Endothelial cell of umbilical vein (primary cell): ENCODE data around the gene APOL4. TPM values are rescaled to one million over a fixed set of nuclear protein-coding genes. Genes with fewer than 3 reads are reported as not detected.

ENCODE experiments used
- BruUV-seq: library from RNA; stranded (reverse); fragments of 400-500 nt; replicated peaks from 2 replicates; lab custom pipeline; 2021; lab: Mats Ljungman, UMichigan
- CTCF ChIA-PET: fragments of 300-600, 350-600 bp; sonication (Branson Sonifier 250); formaldehyde crosslinking; loops from one replicate; lab custom pipeline; 2021; ENCODE audit warnings: antibody characterized with exemption, inconsistent platforms; lab: Charles Lee
- POLR2A ChIA-PET: fragments of 300-600, 350-600 bp; sonication (Branson Sonifier 250); formaldehyde crosslinking; loops from one replicate; lab custom pipeline; 2021; ENCODE audit warnings: antibody characterized with exemption, inconsistent platforms; lab: Charles Lee
- DNase-seq: peaks from one replicate; pipeline ENCODE4 v3.0.0-alpha.2; 2011; ENCODE audit warnings: low read depth, low spot score
- FAIRE-seq: peaks from 2 replicates; lab custom pipeline; 2011; peaks lifted over from hg19 to GRCh38; lab: Jason Lieb, UNC
- H2AFZ ChIP-seq: 2 replicates; pipeline ENCODE4 v1.6.0; 2012; ENCODE audit warnings: low read depth, low read length, control low read depth, inconsistent platforms
- H3K27ac ChIP-seq: 2 replicates; pipeline ENCODE4 v1.5.1; 2011; ENCODE audit warnings: low read depth, mild to moderate bottlenecking, control low read depth, low read length, moderate library complexity; ENCODE audit not compliant: insufficient read depth
- H3K27me3 ChIP-seq, 2 experiments: 2 replicates each; pipeline versions ENCODE4 v1.6.0 to v1.6.1; 2011; ENCODE audit warnings: low read length in 2 of 2, mixed read lengths in 1 of 2; ENCODE audit not compliant: control insufficient read depth in 2 of 2, insufficient read depth in 2 of 2
- H3K36me3 ChIP-seq, 2 experiments: 2 replicates in 1 of 2; 3 replicates in 1 of 2; pipeline ENCODE4 v1.5.1; 2011; ENCODE audit warnings: low read length in 2 of 2, mild to moderate bottlenecking in 1 of 2, moderate library complexity in 1 of 2; ENCODE audit not compliant: control insufficient read depth in 2 of 2, insufficient read depth in 2 of 2; ENCODE audit errors: extremely low read depth in 1 of 2
- H3K4me1 ChIP-seq: 3 replicates; pipeline ENCODE4 v1.5.1; 2011; ENCODE audit warnings: mild to moderate bottlenecking, low read length; ENCODE audit not compliant: control insufficient read depth, insufficient read depth; ENCODE audit errors: extremely low read depth
- H3K4me2 ChIP-seq: 2 replicates; pipeline ENCODE4 v1.6.1; 2011; ENCODE audit warnings: low read length, control low read depth, mixed read lengths; ENCODE audit not compliant: insufficient read depth
- H3K4me3 ChIP-seq, 3 experiments: fragments of 200-600 bp in 1 of 3; sonication (generic), shearing (Covaris generic) in 1 of 3; replicated peaks in 1 of 3; 2 replicates each; pipeline ENCODE4 v1.5.1; 2011 to 2016; ENCODE audit warnings: control low read depth in 3 of 3, low read length in 3 of 3, mild to moderate bottlenecking in 2 of 3, inconsistent platforms in 1 of 3, low read depth in 1 of 3, moderate library complexity in 1 of 3; ENCODE audit not compliant: insufficient read depth in 1 of 3
- H3K79me2 ChIP-seq: 2 replicates; pipeline ENCODE4 v1.6.0; 2012; ENCODE audit warnings: low read length, inconsistent platforms; ENCODE audit not compliant: control insufficient read depth, insufficient read depth
- H3K9ac ChIP-seq: replicated peaks from 2 replicates; pipeline ENCODE3; 2011; ENCODE audit warnings: low read length, control low read depth; ENCODE audit not compliant: insufficient read depth; ENCODE audit errors: extremely low read depth
- H3K9me1 ChIP-seq: replicated peaks from 3 replicates; pipeline ENCODE4 v1.6.0; 2011; ENCODE audit warnings: mild to moderate bottlenecking, low read length; ENCODE audit not compliant: control insufficient read depth, insufficient read depth; ENCODE audit errors: extremely low read depth
- H3K9me3 ChIP-seq: replicated peaks from 2 replicates; pipeline ENCODE4 v1.5.1; 2012; ENCODE audit warnings: low read length, inconsistent platforms; ENCODE audit not compliant: control insufficient read depth, insufficient read depth
- H4K20me1 ChIP-seq: replicated peaks from 2 replicates; pipeline ENCODE3; 2011; ENCODE audit warnings: mild to moderate bottlenecking, low read length; ENCODE audit not compliant: control insufficient read depth, insufficient read depth; ENCODE audit errors: extremely low read depth
- FOS ChIP-seq: IDR thresholded peaks from 2 replicates; pipeline ENCODE4 v1.6.1; 2011; ENCODE audit warnings: mild to moderate bottlenecking, low read length, moderate library complexity, borderline replicate concordance; ENCODE audit not compliant: insufficient read depth
- dilution Hi-C: fragments of 300-500 bp; cut with MboI; formaldehyde crosslinking; loops from one replicate; pipeline ENCODE4 v1.15.0; 2019; ENCODE audit warnings: low sequenced_read_pairs; ENCODE audit not compliant: extremely low pct_ligation_motif_present
- intact Hi-C: fragments of 100-400 bp; cut with micrococcal nuclease; formaldehyde crosslinking; loops from one replicate; pipeline ENCODE4 v1.10.0; 2022
- polyA plus RNA-seq, 4 experiments: library from polyadenylated mRNA; depleted of rRNA in 3 of 4; stranded (reverse) in 3 of 4; unstranded in 1 of 4; fragments of >200 nt; gene quantifications; 2 replicates each; pipeline versions ENCODE4 v1.2.1 to v1.2.3, GENCODE V29; 2011 to 2012; ENCODE audit warnings: missing spikeins in 1 of 4
- total RNA-seq: library from RNA; stranded (reverse); gene quantifications from 2 replicates; pipeline ENCODE4 v1.2.3, GENCODE V29; 2021
- TF ChIP-seq, protein P1 (sequence below), 2 donors: IDR thresholded peaks; 1 replicate in 1 of 2; 2 replicates in 1 of 2; pipeline ENCODE4 v1.5.1; 2011; ENCODE audit warnings: low read length in 2 of 2, mild to moderate bottlenecking in 2 of 2, moderate library complexity in 2 of 2, control low read depth in 1 of 2, inconsistent platforms in 1 of 2, low read depth in 1 of 2; ENCODE audit not compliant: insufficient read depth in 1 of 2; ENCODE audit errors: extremely low read depth in 1 of 2

Gene APOL4
- total and polyA plus RNA-seq, 2 donors (not counting 3 experiments of a cell fraction or from before 2014, with no cell fraction given), result 0.33 to 0.97 TPM

DNA sequence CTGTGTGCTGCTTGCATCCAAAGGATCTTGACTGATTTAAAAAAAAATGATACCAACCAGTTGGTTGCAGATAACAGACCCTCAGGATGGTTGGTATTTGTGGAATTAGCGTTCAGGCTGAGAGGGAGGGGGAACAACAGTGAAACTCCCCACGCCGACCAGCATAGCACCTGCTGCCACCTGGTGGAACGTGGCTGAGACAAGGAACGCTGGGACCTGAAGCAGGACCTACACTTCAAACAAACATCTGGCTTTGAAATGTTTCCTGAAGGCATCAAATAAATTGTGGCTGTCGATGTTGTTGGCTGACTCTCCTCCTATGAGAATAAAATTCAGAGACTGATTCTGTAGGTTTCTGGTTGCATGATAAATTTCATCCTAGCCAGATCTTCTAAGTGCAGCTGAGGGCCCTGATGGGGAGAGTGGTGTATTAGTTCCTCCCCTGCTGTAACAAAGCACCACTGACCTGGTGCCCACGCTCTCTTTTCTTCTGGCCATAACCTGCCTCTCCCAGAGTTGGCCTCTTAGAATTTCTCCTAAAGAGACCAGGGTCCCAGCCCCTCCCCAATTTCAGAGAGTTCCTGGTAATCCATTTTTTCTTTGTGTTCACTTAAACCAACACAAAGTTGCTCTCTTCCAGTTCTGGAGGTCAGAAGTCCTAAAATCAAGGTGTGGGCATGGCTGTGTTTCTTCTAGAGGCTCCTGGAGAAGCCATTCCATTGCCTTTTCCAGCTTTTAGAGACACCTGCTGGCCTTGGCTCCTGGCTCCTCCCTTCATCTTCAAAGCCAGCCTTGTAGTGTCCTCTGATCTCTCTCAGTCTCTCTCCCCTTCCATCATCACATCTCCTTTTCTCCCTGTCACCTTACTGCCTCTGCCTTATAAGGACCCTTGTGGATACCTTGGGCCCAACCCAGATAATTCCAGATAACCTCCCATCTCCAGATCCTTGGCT, 20.5 kb upstream of the APOL4 start:
- H3K36me3 ChIP-seq, result no peaks in the 10 kb centered on the region
- no peaks in the 10 kb centered on the region for H3K79me2 ChIP-seq
- H3K27me3 ChIP-seq, result peaks cover 9 to 10% of the 10 kb centered on the region in 2 experiments
- DNase-seq, result peak; percentile 60
- no peak overlapping the region for H3K4me3 ChIP-seq
- peak; percentile 95 for FAIRE-seq
- peaks cover 4% of the 10 kb centered on the region for H3K4me1 ChIP-seq
- no peak overlapping the region for H2AFZ ChIP-seq
- no TSS peak for BruUV-seq
- dilution Hi-C loops (no loop called here), intact Hi-C loops (loop anchor here (1.0 kb wide), 2 partner anchors 27 to 77 kb away; no protein-coding TSS in a partner anchor)
- ChIA-PET POLR2A (interaction anchor here (0.6 kb wide), 1 partner anchor 29 kb away, joined by 3 read pairs; no protein-coding TSS in a partner anchor), CTCF (interaction anchor here (0.9 to 4.7 kb wide), 6 partner anchors 11 to 264 kb away, joined by 3 to 26 read pairs (median 4); no protein-coding TSS in a partner anchor)
- H3K9me1 ChIP-seq, result no peaks in the 10 kb centered on the region
- no peak overlapping the region for H3K4me2 ChIP-seq
- no peaks in the 10 kb centered on the region for H3K9me3 ChIP-seq
- TF ChIP-seq FOS, result no peak
- TF ChIP-seq, protein P1, sequence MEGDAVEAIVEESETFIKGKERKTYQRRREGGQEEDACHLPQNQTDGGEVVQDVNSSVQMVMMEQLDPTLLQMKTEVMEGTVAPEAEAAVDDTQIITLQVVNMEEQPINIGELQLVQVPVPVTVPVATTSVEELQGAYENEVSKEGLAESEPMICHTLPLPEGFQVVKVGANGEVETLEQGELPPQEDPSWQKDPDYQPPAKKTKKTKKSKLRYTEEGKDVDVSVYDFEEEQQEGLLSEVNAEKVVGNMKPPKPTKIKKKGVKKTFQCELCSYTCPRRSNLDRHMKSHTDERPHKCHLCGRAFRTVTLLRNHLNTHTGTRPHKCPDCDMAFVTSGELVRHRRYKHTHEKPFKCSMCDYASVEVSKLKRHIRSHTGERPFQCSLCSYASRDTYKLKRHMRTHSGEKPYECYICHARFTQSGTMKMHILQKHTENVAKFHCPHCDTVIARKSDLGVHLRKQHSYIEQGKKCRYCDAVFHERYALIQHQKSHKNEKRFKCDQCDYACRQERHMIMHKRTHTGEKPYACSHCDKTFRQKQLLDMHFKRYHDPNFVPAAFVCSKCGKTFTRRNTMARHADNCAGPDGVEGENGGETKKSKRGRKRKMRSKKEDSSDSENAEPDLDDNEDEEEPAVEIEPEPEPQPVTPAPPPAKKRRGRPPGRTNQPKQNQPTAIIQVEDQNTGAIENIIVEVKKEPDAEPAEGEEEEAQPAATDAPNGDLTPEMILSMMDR (IDR thresholded peaks at IDR 0.05; ENCODE audit: extremely low read depth in 1 of 2, insufficient read depth in 1 of 2, low read depth in 1 of 2, low read length in 2 of 2), result peak; percentile 69 to 78
- H4K20me1 ChIP-seq, result no peaks in the 10 kb centered on the region
- no peak overlapping the region for H3K9ac ChIP-seq
- no peak overlapping the region for H3K27ac ChIP-seq
